H1 (cell line): Measurements from ENCODE around the gene SEL1L3. TPM values are rescaled to one million over a fixed set of nuclear protein-coding genes. Genes with fewer than 3 reads are reported as not detected.

Experiments used
- CTCF ChIP-seq, 3 experiments: IDR thresholded peaks; 1 replicate in 2 of 3; 2 replicates in 1 of 3; pipeline versions ENCODE4 v1.5.1 to v1.6.1; 2011; ENCODE audit warnings: low read length in 3 of 3, mild to moderate bottlenecking in 3 of 3, inconsistent platforms in 2 of 3, low read depth in 1 of 3, moderate library complexity in 1 of 3; ENCODE audit not compliant: insufficient read depth in 1 of 3; ENCODE audit errors: control extremely low read depth in 1 of 3
- polyA plus RNA-seq, 7 experiments: library from polyadenylated mRNA; depleted of rRNA in 3 of 7; stranded (reverse) in 5 of 7; unstranded in 2 of 7; fragments of >200 nt in 5 of 7; fragments of 200-250 nt in 2 of 7; gene quantifications; 1 replicate in 5 of 7; 2 replicates in 1 of 7; 4 replicates in 1 of 7; pipeline versions ENCODE4 v1.2.1 to v1.2.3, GENCODE V29; 2011 to 2013; ENCODE audit warnings: missing spikeins in 2 of 7, mixed read lengths in 2 of 7
- total RNA-seq: library from RNA; stranded (reverse); fragmentation: NEBNext Ultra II Directional; extraction: Animal tissue kit (Norgen Biotek cat#: 25700); gene quantifications from 2 replicates; pipeline ENCODE4 v1.2.1, GENCODE V29; 2021

Gene SEL1L3
- total and polyA plus RNA-seq, 2 of the 8 experiments (the other 6 are each of a cell fraction or from before 2014, with no cell fraction given) = 18.2 to 54.0 TPM

DNA sequence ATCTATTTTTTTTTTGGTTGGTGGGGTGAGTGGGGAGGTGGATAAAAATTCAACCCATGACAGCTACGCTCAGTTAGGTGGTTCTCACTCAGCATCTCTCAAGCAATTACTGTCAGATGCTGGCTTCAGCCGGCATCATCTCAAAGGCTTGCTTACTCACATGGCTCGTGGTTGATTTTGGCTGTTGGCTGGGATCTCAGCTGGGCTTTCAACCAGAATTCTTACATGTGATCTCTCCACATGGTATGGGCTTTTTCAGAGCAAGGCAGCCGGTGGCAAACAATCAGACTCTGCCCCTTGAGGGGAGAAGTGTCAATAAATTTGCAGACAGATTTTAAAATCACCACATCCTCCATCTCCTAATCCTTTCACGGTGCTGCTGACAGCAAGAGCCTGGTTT, 159.9 kb downstream of the SEL1L3 start (continued):
- TF ChIP-seq CTCF (IDR thresholded peaks at IDR 0.05; ENCODE audit: control extremely low read depth in 1 of 3, insufficient read depth in 1 of 3, low read depth in 1 of 3, low read length in 3 of 3) = peak in 1 of 3 experiments; percentile 24; a peak in 1 of 4 replicates
